Body of pancreas (tissue), 4 donors: Measurements from ENCODE around the gene DCUN1D4. TPM values are rescaled to one million over a fixed set of nuclear protein-coding genes. Genes with fewer than 3 reads are reported as not detected.

Experiments
- ATAC-seq: fragments of 150-250 bp; one replicate; pipeline ENCODE4 v1.9.1; 2016
- DNase-seq, 4 donors: peaks; one replicate each; pipeline ENCODE4 v3.0.0-alpha.2; 2019
- H3K27ac ChIP-seq, 4 donors: fragments of 200-600 bp; sonication (generic); 1 replicate in 3 of 4; 2 replicates in 1 of 4; pipeline versions ENCODE4 v1.5.1 to v1.6.1; 2016 to 2019; ENCODE audit warnings: mild to moderate bottlenecking in 1 of 4, mixed read lengths in 1 of 4, moderate library complexity in 1 of 4
- H3K27me3 ChIP-seq, 2 donors: fragments of 200-600 bp; sonication (generic); one replicate each; pipeline ENCODE4 v1.6.0; 2016; ENCODE audit warnings: mild to moderate bottlenecking in 1 of 2
- H3K36me3 ChIP-seq, 2 donors: fragments of 200-600 bp; sonication (generic); replicated peaks in 1 of 2; 2 replicates each; pipeline ENCODE4 v1.5.1; 2016; ENCODE audit warnings: low read depth in 2 of 2; ENCODE audit not compliant: insufficient read depth in 1 of 2
- H3K4me1 ChIP-seq: fragments of 200-600 bp; sonication (generic); one replicate; pipeline ENCODE4 v1.6.0; 2016
- H3K4me3 ChIP-seq, 2 donors: fragments of 200-600 bp; sonication (generic); 1 replicate in 1 of 2; 2 replicates in 1 of 2; pipeline ENCODE4 v1.5.1; 2016 to 2019
- H3K9me3 ChIP-seq, 3 donors: fragments of 200-600 bp; sonication (generic); 1 replicate in 2 of 3; 2 replicates in 1 of 3; pipeline ENCODE4 v1.5.1; 2016
- POLR2A ChIP-seq, 3 donors: fragments of 450-650 bp; IDR thresholded peaks; one replicate each; pipeline ENCODE4 v1.6.1; 2016; ENCODE audit warnings: antibody characterized with exemption in 3 of 3, mild to moderate bottlenecking in 2 of 3
- WGBS, 2 donors: methylation state at CpG; one replicate each; pipeline ENCODE4 v1.1.5; 2017; 5-methylcytosine and 5-hydroxymethylcytosine counted together
- intact Hi-C: fragments of 100-400 bp; cut with DNase I; formaldehyde crosslinking; loops from one replicate; pipeline ENCODE4 v1.15.1; 2023
- total RNA-seq, 2 donors: library from RNA; depleted of rRNA; stranded (reverse); fragments of >200 nt; gene quantifications; one replicate each; pipeline ENCODE4 v1.1.0, GENCODE V29; 2016
- TF ChIP-seq, protein P1 (sequence below), 7 experiments: fragments of 450-650 bp in 4 of 7; fragments of 200-600 bp in 3 of 7; sonication (generic) in 3 of 7; IDR thresholded peaks; one replicate each; pipeline ENCODE4 v1.5.1; 2016 to 2019; ENCODE audit warnings: antibody characterized with exemption in 7 of 7

Gene DCUN1D4
- total RNA-seq, 2 donors from 2014 or later = 26.7 to 38.7 TPM

DNA sequence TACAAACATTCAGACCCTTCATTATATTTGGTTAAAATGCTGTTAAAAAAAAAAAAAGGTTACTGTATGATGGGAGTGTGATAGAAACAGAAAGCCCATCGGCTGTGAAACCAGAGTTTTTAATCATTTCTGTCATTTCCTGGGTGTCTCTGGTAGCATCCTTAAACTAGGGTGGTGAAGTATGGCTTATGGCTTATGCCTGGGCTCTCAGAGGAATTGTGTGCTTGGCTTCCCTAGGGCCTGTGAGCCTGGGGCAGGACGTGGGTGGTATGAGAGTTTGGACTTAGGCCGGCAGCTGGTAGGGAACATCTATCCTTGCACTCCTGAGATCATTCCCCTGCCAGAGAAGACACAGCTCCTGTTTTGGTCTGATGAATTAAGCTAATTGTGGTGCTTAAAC lies 52.2 kb downstream of the DCUN1D4 start:
- WGBS, 2 donors = 82 to 87% methylated on average over 3 of the region's 3 CpGs
- intact Hi-C loops = no loop called here
- Histone ChIP-seq H3K4me1 (peaks cover 6% of the 10 kb centered on the region), H3K36me3 (peaks cover 0 to 3% of the 10 kb centered on the region in 2 donors), H3K27ac (no peak overlapping the region), H3K9me3 (no peaks in the 10 kb centered on the region), H3K27me3 (no peaks in the 10 kb centered on the region), H3K4me3 (no peak overlapping the region)
- ATAC-seq (no peak), DNase-seq (no peak)
- TF ChIP-seq, protein P1, sequence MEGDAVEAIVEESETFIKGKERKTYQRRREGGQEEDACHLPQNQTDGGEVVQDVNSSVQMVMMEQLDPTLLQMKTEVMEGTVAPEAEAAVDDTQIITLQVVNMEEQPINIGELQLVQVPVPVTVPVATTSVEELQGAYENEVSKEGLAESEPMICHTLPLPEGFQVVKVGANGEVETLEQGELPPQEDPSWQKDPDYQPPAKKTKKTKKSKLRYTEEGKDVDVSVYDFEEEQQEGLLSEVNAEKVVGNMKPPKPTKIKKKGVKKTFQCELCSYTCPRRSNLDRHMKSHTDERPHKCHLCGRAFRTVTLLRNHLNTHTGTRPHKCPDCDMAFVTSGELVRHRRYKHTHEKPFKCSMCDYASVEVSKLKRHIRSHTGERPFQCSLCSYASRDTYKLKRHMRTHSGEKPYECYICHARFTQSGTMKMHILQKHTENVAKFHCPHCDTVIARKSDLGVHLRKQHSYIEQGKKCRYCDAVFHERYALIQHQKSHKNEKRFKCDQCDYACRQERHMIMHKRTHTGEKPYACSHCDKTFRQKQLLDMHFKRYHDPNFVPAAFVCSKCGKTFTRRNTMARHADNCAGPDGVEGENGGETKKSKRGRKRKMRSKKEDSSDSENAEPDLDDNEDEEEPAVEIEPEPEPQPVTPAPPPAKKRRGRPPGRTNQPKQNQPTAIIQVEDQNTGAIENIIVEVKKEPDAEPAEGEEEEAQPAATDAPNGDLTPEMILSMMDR (IDR thresholded peaks at IDR 0.05) = no peak
- TF ChIP-seq POLR2A (IDR thresholded peaks at IDR 0.05) = no peak

DNA sequence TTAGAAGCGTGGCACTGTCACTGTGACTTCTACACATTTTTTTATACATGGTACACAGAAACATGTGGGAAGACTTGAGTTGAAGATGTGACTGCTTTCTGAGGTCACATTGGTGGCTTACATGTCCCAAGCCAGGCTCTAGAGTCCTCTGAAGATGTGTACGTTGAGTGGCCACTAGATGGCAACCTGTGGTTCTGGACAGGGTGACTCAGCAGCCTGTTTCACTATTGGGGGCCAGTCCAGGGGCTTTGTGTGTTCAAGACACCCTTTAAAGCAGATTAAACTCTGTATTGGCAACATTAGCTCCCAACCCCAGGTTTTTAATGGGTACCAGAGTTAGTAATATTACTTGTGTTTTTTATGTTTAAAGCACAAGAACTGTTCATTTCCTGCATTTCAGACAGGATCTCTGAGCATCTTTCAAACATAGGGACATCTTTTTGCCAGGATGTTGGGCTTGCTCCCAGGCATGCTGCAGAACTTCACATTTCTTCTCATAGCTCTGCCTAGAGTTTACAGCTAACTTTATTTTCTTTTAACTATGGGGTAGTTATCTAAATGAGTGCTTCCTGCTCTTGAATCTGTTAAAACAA lies 53.0 kb downstream of the DCUN1D4 start:
- Histone ChIP-seq H3K4me1 (peaks cover 6% of the 10 kb centered on the region), H3K36me3 (peaks cover 0 to 3% of the 10 kb centered on the region in 2 donors), H3K27me3 (no peaks in the 10 kb centered on the region), H3K27ac (no peak overlapping the region), H3K4me3 (no peak overlapping the region), H3K9me3 (no peaks in the 10 kb centered on the region)
- intact Hi-C loops = no loop called here
- TF ChIP-seq, protein P1 (IDR thresholded peaks at IDR 0.05) = peak; percentile 42 to 73 (median 67)
- no peak for TF ChIP-seq POLR2A (IDR thresholded peaks at IDR 0.05)
- peak; percentile 59 to 76 (median 72) for DNase-seq
- 18 to 23% methylated on average over 2 of the region's 2 CpGs for WGBS, 2 donors
- ATAC-seq = peak; percentile 86

DNA sequence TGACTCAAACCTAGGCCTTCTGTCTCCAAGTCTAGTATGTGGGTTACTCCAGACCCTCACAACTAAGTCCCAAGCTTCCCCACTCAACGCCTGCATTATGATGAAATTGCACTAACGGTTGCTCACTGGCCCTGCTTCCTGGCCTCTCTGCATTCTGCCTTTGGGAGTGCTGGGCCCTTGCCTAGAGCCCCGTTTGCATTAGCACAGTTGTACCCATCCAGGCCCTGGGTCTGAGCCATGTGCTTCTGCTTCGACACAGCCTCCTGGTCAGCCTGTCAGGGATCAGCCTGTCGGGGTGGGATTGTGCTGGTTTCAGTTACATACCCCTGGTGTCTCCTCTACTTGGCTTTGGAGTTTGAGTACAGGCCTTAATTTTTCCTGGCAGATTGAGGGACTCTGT lies 58.4 kb downstream of the DCUN1D4 start:
- Histone ChIP-seq H3K27ac (no peak overlapping the region), H3K9me3 (no peaks in the 10 kb centered on the region), H3K36me3 (no peaks in the 10 kb centered on the region), H3K27me3 (no peaks in the 10 kb centered on the region), H3K4me1 (peaks cover 5% of the 10 kb centered on the region), H3K4me3 (no peak overlapping the region)
- ATAC-seq (no peak), DNase-seq (no peak)
- WGBS, 2 donors = 79 to 83% methylated on average over 5 of the region's 5 CpGs
- TF ChIP-seq POLR2A (IDR thresholded peaks at IDR 0.05) = no peak
- intact Hi-C loops = no loop called here

DNA sequence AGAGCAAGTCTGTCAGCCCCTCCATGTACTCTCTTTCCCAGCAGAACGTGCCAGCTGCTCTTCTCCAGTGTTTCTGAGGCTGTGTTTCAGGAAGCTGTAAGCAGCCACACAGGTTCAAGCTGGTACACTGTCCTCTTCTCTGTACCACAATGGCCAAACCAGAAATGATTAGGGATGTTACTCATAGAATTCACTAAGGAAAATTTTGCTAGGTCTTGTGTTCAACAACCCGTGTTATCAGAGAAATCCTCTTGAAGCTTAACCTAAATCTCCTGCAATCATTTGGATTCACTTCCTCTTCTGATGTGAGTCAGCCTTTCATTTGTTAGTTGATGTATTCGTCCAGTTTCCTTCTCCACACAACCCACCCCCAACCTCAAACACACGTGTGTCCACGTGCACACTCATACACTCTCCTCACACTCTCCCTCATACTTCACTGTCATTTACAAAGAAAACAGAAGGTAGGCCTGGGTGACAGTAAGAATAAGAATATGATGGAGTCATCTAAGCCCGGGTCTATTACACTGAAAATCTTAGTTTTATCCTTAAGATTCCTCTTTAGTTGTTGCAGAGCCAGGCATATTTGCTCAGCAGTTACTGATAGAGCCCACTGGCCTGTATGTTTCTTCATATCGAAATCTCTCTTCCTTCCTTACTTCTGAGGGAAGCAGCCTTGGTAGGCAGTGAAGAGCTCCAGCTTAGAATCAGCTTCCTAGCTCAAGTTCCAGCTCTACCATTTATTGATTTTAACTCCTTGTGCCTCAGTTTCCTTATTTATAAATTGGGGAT lies 63.4 kb downstream of the DCUN1D4 start:
- ATAC-seq (no peak), DNase-seq (no peak)
- Histone ChIP-seq H3K27ac (peak overlapping the region in 2 of 4 donors; percentile 5 to 59), H3K27me3 (no peaks in the 10 kb centered on the region), H3K36me3 (no peaks in the 10 kb centered on the region), H3K4me3 (no peak overlapping the region), H3K9me3 (no peaks in the 10 kb centered on the region), H3K4me1 (peaks cover 45% of the 10 kb centered on the region)
- intact Hi-C loops = no loop called here
- WGBS, 2 donors = 58 to 63% methylated on average over 7 of the region's 7 CpGs
- TF ChIP-seq, protein P1 (IDR thresholded peaks at IDR 0.05) = no peak
- TF ChIP-seq POLR2A (IDR thresholded peaks at IDR 0.05) = no peak

DNA sequence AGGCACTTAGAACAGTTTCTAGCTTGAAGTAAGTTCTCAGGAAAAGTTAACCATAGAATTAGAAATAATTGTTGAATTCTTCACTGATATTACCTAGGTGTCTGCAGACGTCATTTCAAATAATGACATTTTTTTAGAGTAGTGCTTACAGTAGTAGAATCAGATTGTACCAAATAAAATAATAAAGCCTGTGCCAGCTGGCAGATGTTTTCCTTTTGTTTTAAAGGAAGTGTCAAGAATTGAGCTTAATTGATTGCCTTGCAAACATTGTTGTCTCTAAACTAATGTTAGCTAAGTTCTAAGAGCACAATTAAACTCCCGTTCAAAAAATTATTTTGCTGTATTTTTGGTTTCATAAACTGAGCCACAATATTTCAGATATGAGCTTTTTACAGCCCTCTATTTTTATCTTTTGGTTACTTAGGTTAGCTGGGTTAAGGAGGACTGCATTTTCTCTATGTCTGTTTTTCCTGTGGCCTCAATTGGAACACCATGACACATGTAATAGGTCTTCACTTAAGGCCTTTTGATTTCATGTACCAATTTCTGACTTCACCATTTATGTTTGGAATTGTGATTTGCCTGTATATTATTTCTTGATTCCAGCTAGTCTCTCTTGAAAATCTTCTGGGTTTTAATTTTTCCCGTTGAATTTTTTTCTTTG lies 64.2 kb downstream of the DCUN1D4 start:
- peak overlapping the region in 2 of 4 donors; percentile 5 to 59 for H3K27ac ChIP-seq
- H3K9me3 ChIP-seq = no peaks in the 10 kb centered on the region
- no peaks in the 10 kb centered on the region for H3K27me3 ChIP-seq
- H3K36me3 ChIP-seq = no peaks in the 10 kb centered on the region
- no peak overlapping the region for H3K4me3 ChIP-seq
- TF ChIP-seq, protein P1 (IDR thresholded peaks at IDR 0.05) = no peak
- no peak for TF ChIP-seq POLR2A (IDR thresholded peaks at IDR 0.05)
- ATAC-seq (peak; percentile 15), DNase-seq (peak in 2 of 4 donors; percentile 32 to 54)
- WGBS, 2 donors = 30 to 35% methylated on average over 3 of the region's 3 CpGs
- intact Hi-C loops = no loop called here
- H3K4me1 ChIP-seq = peaks cover 45% of the 10 kb centered on the region
